ENCODE measurements around the gene CDHR3. TPM values are rescaled to one million over a fixed set of nuclear protein-coding genes. Genes with fewer than 3 reads are reported as not detected.

The CDHR3 gene
- total and polyA plus RNA-seq, 10 of the 15 experiments (the other 5 are each of a cell fraction or from before 2014, with no cell fraction given), result 0.06 to 0.11 TPM; not detected in 8

GRCh38 chr7:105992905-105993304 is 29.8 kb downstream of the CDHR3 start (continued):
- TF ChIP-seq ZNF592 (IDR thresholded peaks at IDR 0.05) (no peak), POU2F2 (IDR thresholded peaks at IDR 0.05; ENCODE audit: borderline replicate concordance, low read depth, low read length) (no peak), CBX3 (IDR thresholded peaks at IDR 0.05; ENCODE audit: borderline replicate concordance, low read depth) (no peak), RFX5 (IDR thresholded peaks at IDR 0.05; ENCODE audit: low read depth, low read length) (no peak), BACH1 (IDR thresholded peaks at IDR 0.05; ENCODE audit: borderline replicate concordance) (no peak), MEF2B (IDR thresholded peaks at IDR 0.05; ENCODE audit: partially characterized antibody, poor library complexity, severe bottlenecking) (no peak), CEBPZ (IDR thresholded peaks at IDR 0.05; ENCODE audit: low read depth, low read length) (no peak), CREM (IDR thresholded peaks at IDR 0.05; ENCODE audit: low read depth) (no peak), YBX1 (IDR thresholded peaks at IDR 0.05) (no peak), LARP7 (IDR thresholded peaks at IDR 0.05) (no peak)

Data from GM12878 (cell line).